NCI-H748 treated with DMSO at 0.1 percent for 48 hours (cell line): Measurements from ENCODE around the gene PGM2L1.

ENCODE experiments used
- DNase-seq: peaks from one replicate; lab custom pipeline; 2025; lab: John Stamatoyannopoulos, UW

PGM2L1 gene

GRCh38 chr11:74299015-74299414, 99.2 kb downstream of the PGM2L1 start:
- no peak for DNase-seq

- DNase-seq, result no peak
Observed at GRCh38 chr11:74297484-74297883, 100.7 kb downstream of the PGM2L1 start.

- no peak for DNase-seq
Observed at GRCh38 chr11:74288911-74289310, 109.3 kb downstream of the PGM2L1 start.

- DNase-seq, result no peak
Observed at GRCh38 chr11:74288161-74288560, 110.1 kb downstream of the PGM2L1 start.

GRCh38 chr11:74284466-74284865, 113.8 kb downstream of the PGM2L1 start:
- DNase-seq, result no peak

GRCh38 chr11:74283580-74284180, 114.6 kb downstream of the PGM2L1 start:
- DNase-seq, result no peak

- DNase-seq, result no peak
Observed at GRCh38 chr11:74282914-74283371, 115.3 kb downstream of the PGM2L1 start.

GRCh38 chr11:74282421-74282820, 115.8 kb downstream of the PGM2L1 start:
- no peak for DNase-seq

- no peak for DNase-seq
Observed at GRCh38 chr11:74280494-74280893, 117.7 kb downstream of the PGM2L1 start.
